NCI-H2171 treated with DMSO at 0.1 percent for 48 hours (cell line): ENCODE data around the gene YARS1.
"Not testable (repeated sequence)": the region's sequence is repeated elsewhere in the genome, so short reads cannot be mapped to it uniquely, and the experiment has no call there.

ENCODE experiments used
- DNase-seq: peaks from one replicate; lab custom pipeline; 2025; lab: John Stamatoyannopoulos, UW

YARS1 gene

DNA sequence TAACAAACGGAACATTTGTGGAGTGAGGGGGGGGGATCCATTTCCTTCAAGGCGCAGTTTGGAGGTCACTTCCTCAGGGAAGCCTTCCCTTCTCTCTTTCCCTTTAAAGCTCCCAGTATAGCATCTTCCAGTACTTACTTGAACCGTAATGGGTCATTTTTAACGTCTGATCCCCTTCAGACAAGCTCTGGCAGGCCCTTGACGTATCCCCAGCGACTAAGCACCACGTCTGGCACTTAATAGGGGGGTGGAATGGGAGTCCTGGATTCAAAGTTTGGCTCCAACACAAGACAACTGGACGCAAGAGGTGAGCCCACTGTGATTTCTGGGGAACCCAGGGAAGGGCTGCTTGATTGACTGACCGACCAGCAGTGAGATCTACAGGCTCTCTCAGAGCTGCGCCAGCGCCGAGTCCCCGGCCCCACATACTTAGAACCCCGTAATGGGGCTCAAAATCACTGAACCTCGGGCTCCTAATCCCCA is 441 bp downstream of the YARS1 start:
- peak; percentile 31 for DNase-seq

DNA sequence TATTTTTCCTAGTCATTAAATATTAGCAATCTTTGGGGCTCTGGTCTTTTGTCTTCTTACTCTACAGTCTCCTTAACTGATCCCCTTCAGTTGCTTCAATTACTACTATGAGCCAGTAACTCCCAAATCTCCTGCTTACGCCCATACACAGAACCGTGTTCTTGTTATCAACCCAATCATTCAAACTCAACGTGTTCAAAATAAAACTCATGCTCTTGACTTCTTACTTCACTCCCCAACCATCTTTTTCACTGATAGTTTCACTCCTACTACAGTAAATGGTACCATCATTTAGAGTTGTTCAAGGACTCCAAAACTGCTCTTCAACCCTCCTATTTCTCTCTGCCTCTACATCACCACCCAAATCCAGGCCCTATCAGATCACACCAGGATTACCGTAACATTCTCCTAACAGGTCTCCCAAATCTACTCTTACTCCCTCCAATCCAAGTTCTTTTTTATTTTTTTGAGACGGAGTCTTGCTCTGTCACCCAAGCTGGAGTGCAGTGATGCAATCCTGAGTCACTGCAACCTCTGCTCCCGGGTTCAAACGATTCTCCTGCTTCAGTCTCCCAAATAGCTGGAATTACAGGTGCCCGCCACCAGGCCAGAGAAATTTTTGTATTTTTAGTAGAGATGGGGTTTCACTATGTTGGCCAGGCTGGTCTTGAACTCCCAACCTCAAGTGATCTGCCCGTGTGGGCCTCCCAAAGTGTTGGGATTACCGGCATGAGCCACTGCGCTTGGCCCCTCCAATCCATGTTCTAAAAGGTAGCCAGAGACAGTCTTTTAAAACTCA is 3.0 kb downstream of the YARS1 start:
- DNase-seq: no peak

DNA sequence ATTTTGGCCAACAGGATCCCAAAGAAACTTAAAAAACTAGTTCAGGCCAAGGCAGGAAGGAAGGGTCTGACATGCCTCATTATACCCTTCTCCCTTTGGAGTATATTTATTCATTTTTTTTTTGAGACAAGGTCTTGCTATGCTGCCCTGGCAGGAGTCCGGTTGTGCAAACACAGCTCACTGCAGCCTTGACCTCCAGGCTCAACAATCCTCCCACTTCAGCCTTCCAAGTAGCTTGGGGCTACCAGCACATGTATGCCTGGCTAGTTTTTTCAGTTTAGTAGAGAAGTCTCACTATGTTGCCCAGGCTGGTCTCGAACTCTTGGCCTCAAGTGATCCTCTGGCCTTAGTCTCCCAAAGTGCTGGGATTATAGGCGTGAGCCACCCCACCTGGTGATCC is 5.2 kb downstream of the YARS1 start:
- no peak for DNase-seq

DNA sequence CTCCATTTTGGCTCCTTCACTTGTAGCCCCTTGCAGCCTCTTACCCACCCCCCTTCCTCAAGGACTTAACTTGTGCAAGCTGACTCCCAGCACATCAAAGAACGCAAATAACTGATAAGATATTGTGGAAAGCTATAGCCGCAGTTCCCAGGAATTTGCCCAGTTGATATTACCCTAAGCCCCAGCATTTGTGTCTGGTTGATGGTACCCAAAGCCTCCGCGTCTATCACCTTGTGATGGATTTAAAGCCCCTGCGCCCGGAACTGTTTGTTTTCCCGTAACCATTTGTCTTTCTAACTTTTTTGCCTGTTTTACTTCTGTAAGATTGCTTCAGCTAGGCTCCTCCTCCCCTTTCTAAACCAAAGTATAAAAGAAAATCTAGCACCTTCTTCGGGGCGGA is 5.9 kb downstream of the YARS1 start:
- no peak for DNase-seq

DNA sequence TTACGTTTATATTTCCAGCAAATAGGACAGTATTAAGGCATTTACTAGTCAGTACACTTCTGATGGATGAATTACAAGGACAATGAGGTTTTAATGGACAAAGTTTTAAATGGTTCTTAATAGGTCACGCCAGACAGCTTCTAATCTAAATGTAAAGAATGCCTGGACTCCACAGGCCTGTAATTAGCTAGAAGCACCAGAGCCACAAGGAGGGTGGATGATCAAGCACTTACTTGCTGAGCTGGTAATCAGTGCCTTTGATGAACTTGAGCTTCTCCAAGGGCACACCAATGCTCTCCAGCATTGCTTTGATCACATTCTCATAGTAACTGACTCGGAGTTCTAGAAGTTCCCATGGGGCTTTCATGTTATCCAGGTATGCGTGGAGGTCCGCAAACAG is 6.8 kb downstream of the YARS1 start:
- no peak for DNase-seq

DNA sequence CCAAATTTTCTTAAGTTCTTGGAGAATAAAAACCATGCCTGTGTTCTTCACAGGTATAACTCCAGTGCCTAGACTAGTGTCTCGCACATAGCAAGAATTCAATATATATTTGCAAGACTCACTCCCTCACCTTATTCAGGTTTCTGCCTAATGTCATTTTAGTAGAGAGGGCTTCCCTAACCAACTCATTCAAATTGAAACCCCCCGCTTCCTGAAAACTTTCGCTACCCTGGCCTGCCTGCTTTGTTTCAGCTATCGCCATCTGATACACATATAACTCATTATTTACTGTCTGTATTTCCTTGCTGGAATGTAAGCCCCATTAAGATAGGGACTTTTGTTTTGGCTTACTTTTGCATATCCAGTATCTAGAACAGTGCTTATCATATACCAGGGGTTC is 8.6 kb downstream of the YARS1 start:
- DNase-seq: no peak

DNA sequence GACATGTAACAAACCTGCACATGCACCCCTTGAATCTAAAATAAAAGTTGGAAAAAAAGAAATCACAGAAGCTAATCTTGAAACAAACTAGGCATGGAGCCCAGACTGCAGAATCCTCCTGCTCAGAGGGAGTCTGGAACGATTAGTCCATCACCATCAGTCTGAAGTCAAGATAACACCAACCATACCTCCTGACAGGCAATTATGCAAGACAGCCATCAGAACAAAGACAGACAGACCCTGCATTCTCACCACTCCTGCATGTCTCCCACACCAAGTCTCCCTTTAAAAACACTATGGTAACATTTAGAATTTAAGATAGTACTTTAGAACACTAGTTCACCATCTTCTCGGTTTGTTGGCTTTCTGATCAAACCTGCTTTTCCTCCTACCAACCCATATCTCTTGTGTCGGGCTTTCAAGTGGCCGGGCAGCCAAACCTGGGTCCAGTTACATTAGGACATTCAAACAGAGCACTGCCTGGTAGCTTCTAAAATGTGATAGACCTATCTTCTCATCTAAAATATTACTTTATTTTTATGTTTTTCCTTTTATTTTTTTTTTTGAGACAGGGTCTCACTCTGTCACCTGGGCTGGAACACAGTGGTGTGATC is 10.1 kb downstream of the YARS1 start:
- no peak for DNase-seq

DNA sequence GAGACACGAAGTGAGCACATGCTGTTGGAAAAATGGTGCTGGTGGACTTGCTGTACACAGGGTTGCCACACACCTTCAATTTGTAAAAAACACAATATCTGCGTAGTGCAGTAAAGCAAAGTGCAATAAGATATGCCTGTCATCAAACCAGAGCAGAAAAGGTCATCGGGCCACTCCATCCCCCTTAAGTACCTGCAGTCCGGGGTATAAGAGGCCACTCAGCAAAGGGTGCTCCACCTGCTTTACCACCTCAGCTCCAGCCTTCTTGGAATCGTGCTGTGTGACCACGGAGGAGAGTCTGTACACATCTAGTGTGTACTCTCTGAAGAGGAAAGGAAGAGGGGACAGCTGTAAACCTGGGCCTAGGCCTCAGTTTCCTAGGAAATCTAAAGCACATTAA is 10.9 kb downstream of the YARS1 start:
- no peak for DNase-seq

DNA sequence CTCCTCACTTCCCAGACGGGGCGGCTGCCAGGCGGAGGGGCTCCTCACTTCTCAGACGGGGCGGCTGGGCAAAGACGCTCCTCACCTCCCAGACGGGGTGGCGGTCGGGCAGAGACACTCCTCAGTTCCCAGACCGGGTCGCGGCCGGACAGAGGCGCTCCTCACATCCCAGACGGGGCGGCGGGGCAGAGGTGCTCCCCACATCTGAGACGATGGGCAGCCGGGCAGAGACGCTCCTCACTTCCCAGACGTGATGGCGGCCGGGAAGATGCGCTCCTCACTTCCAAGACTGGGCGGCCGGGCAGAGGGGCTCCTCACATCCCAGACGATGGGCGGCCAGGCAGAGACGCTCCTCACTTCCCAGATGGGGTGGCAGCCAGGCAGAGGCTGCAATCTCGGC is 12.7 kb downstream of the YARS1 start:
- DNase-seq: not testable (repeated sequence)

DNA sequence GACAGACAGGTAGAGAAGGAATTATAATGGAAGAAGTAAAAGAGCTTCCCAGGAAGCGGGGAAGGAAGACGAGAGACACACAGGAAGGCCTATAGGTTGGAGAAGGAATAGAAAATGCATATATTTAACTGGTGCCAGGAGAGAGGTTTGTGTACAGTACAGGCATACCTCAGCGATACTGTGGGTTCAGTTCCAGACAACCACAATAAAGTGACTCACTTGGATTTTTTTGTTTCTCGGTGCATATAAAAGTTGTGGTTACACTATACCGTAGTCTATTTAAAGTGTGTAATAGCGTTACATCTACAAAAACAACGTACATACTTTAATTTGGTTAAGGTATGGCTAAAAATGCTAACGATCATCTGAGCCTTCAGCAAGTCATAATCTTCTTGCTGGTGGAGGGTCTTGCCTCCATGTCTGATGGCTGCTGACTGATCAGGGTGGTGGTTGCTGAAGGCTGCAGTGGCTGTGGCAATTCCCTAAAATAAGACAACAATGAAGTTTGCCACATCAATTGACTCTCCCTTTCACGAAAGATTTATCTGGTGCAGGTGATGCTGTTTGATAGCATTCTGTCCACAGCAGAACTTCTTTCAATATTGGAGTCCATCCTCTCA is 16.0 kb downstream of the YARS1 start:
- no peak for DNase-seq

DNA sequence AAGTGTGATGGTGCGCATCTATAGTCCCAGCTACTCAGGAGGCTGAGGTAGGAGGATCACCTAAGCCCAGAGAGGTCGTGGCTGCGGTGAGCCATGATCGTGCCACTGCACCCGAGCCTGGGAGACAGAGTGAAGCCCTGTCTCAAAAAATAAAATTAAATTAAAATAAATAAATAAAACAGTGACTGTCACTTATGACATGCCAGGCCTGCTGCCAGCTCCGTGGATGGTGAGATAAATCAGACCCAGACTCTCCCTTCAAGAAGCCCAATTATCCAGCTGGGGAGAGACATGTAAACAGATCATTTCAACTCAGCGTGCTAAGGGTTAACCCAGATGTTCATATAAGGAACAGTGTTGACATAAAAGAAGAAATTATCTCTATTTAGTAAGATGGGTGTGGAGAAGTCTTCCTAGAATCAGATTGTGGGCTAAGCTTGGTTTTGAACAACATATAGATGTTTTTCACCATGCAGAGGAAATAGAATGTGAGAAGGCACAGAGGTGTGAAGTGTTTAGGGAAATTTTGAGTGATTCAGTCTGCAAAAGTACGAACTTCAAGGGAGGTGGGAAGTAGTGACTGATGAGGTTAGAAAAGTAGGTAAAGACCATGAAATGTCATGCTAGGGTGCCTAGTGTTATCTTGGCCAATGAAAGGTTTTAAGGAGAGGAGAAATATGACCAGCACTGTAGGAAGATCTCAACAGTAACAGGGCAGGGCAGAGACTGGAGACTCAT is 18.3 kb downstream of the YARS1 start:
- no peak for DNase-seq

DNA sequence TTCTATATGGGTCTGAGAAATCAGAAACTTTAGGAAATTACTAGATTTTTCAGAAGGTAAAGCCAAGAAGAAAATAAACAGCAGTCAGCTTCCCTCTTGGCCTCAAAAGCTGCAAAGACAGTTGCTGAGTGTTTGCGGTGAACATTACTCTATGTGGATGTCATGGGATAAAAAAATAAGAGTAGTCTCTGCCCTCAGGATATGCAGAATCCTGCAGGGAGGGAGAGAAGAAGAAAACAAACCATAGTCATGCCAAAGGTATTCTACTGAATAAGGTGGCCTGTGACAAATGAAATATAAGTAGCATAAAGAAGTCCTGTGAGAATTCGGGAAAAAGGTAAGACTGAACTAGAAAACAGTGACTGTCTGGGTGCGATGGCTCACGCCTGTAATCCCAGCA is 19.0 kb downstream of the YARS1 start:
- DNase-seq: no peak

DNA sequence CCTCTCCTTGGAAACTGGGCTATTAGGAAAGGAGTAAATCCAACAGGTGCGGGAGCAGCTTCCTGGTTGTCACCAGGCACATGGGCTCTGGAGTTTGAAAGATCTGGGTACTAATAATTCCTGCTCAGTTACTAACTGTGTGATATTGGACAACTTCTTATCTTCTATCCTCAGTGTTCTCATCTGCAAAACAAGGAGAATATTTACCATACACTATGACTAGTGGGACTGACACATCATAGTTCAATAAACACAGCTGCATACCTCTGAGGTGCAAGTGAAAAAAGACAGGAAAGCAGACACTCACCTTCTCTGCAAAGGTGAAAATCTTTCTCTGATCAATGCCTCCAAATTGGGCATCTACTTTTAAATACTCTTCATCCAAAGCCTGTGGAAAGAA is 19.7 kb downstream of the YARS1 start:
- no peak for DNase-seq

DNA sequence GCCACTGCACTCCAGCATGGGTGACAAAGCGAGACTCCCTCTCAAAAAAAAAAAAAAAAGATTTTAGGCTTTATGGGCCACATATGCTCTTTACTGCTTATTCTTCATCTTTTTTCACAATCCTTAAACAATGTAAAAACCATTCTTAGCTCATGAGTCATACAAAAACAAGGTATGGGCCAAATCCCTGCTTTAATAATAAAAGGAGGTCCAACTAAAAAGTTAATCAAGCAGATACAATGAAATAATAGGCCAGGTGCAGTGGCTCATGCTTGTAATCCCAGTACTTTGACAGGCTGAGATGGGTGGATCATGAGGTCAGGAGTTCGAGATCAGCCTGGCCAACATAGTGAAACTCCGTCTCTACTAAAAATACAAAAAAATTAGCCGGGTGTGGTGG is 21.4 kb downstream of the YARS1 start:
- not testable (repeated sequence) for DNase-seq

DNA sequence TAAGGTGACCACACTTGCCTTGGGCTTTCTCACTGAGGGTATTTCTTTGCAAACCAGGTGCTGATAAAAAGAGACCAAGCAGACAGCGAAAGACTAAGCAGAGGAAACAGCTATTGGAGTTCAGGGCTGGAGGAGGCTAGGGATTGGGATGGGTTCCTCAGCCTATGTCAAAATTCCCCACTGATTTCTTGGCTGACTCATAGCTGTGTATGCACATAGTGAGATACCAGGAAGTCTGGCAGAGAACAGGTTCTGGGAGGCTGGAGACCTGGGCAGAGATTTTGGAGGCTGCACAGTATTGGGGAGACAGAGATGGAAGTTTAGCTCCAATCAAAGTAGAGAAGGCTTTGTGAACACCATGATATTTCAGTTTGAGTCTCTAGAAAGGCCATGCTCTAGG is 25.3 kb downstream of the YARS1 start:
- DNase-seq: no peak

DNA sequence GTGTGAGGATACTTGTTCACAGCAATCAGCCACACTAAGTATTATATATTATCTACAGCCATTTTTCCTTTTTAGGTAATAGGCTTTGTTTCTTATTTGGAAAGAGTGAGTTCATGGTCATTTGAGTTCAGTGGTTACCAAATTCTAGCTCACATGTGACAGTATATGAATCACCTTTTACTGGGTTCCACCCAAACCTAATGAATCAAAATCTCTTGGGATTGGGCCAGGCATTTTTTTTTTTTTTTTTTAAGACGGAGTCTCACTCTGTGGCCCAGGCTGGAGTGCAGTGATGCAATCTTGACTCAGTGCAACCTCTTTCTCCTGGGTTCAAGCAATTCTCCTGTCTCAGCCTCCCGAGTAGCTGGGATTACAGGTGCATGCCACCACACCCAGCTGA is 27.8 kb downstream of the YARS1 start:
- not testable (repeated sequence) for DNase-seq

DNA sequence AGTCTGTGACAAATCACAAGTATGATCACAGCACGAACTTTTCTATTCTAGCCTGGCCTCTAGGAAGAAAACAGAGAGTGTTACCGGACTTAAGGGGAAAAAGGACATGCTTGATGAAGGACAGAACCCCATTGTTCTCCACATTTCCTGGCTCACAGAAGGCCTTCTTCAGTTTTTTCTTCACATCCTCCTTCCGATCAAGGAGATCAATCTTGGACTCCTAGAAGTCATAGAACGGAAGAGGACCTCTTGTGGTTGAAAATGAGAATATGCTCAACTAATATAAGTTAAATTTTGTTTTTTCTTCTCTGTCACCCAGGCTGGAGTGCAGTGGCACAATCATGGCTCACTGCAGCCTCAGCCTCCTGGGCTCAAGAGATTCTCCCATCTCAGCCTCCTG is 30.3 kb downstream of the YARS1 start:
- DNase-seq: peak; percentile 40

DNA sequence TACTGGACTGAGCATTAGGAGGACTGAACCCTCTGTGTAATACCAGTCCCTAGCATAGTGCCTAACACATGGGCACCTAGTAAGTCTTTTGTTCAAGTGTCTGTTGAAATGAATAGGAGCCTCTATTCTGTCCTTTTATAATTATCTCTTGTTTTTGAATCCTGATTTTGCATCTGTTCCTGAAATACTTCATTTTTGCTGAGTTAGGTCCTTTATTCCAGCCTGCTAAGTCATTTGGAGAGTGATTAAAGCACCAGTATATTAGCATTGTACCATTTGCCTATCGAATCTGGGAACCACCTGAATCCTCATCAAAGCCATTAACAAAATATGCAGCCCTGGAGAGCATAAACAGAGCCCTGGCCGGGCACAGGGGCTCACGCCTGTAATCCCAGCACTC is 32.3 kb downstream of the YARS1 start:
- no peak for DNase-seq

DNA sequence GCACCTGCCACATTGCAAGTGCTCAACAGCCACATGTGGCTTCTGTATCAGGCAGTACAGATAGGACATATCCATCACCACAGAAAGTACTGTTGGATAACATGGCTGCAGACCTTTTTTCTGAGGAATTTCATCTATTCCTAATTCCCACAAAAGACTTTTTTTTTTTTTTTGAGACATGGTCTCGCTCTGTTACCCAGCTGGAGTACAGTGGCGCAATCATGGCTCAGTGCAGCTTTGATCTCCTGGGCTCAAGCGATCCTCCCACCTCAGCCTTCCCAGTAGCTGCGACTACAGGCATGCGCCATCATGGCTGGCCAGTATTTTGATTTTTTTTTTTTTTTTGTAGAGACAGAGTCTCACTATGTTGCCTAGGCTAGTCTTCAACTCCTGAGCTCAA is 33.3 kb downstream of the YARS1 start:
- no peak for DNase-seq

DNA sequence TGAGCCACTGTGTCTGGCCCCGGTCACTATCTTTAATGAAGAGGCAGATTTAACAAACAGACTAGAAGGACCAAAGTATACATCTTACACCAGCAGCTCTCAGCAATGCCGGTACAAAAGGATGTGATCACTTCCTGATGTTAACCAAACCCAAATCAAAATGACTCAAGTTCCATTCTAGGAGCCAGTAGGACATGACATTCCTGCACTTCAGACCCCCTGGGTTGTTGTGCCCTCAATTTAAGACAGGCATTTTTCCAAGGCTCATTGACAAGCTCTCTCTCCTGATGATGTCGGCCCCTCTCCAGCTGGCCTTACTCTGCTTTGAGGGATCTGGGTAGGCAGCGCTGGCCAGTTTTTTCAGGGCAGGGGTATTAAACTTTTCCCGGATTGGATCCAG is 35.1 kb downstream of the YARS1 start:
- DNase-seq: no peak

DNA sequence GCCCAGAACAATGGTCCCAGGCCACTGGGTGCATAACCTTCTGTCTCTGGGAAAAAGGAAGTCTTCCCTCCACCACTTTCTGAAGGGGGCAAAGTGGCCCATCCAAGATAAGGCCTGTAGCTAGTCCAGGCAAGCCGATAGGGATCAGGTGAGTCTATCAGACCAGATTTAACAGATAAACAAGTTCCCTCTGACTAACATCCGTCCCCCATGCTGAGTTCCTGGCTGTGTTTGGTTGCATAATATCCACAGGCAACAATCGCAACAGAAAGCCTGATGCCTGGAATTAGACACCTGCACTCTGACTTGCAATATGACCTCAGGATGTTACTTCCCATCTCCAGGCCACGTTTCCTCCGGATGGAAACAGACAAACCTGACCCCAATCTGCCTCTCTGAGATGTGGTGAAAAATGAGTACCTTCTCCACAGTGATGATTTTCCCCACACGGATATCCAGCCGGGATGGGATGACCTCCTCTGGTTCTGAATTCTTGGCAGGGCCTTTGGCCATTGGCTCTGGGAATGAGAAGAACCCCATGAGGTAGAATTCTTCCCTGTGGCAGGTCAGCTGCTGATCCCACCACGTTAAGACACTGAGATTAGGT is 36.4 kb downstream of the YARS1 start:
- DNase-seq: no peak

DNA sequence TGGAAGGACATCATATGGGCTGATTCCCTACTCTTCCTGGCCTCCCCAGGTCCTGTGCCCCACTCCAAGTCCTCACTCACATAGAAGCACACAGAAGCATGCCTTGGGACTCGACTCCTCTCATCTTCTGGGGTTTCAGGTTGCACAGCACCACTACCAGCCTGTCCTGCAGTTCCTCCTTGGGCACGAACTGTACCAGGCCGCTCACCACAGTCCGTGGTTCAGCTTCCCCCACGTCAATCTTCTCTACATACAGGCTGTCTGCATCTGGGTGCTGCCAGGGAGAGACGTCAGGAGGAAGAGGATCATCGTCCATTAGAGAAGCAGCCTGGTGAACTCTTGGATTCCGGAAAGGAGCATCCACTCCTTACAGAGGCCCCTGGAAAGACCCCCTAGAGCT is 37.2 kb downstream of the YARS1 start:
- DNase-seq: no peak
